HepG2 (cell line): ENCODE measurements around the gene EIF5A2. TPM values are rescaled to one million over a fixed set of nuclear protein-coding genes. Genes with fewer than 3 reads are reported as not detected.

Experiments used
- AKAP8 ChIP-seq: sonication (generic); formaldehyde crosslinking; IDR thresholded peaks from 2 replicates; pipeline ENCODE4 v1.5.1; 2020; ENCODE audit warnings: mild to moderate bottlenecking, missing genetic modification reagents
- ARID3A ChIP-seq: IDR thresholded peaks from 2 replicates; pipeline ENCODE4 v1.6.1; 2012; ENCODE audit warnings: low read depth, low read length, improper control_type of control experiment
- BRCA1 ChIP-seq: sonication (generic); formaldehyde crosslinking; IDR thresholded peaks from 2 replicates; pipeline ENCODE4 v1.4.0; 2020; ENCODE audit warnings: missing genetic modification reagents
- GATAD2A ChIP-seq: IDR thresholded peaks from 2 replicates; pipeline ENCODE4 v1.6.1; 2016
- MTERF4 ChIP-seq: sonication (generic); formaldehyde crosslinking; IDR thresholded peaks from 2 replicates; pipeline ENCODE4 v1.8.0; 2023; ENCODE audit warnings: mild to moderate bottlenecking, missing genetic modification reagents
- SIN3A ChIP-seq: IDR thresholded peaks from 2 replicates; pipeline ENCODE4 v1.6.1; 2011; ENCODE audit warnings: low read depth, mild to moderate bottlenecking, control low read depth, low read length, borderline replicate concordance
- TOE1 ChIP-seq: sonication (generic); formaldehyde crosslinking; IDR thresholded peaks from 2 replicates; pipeline ENCODE4 v1.4.0; 2020; ENCODE audit warnings: mild to moderate bottlenecking, missing genetic modification reagents
- YY1 ChIP-seq: IDR thresholded peaks from 2 replicates; pipeline ENCODE4 v1.6.1; 2011; ENCODE audit warnings: low read length, low read depth, moderate library complexity, mild to moderate bottlenecking; ENCODE audit not compliant: insufficient read depth, insufficient replicate concordance
- ZEB1 ChIP-seq: IDR thresholded peaks from 2 replicates; pipeline ENCODE4 v1.6.1; 2012; ENCODE audit warnings: mild to moderate bottlenecking, low read depth, inconsistent platforms; ENCODE audit not compliant: insufficient replicate concordance
- ZHX1 ChIP-seq: sonication (generic); formaldehyde crosslinking; IDR thresholded peaks from 2 replicates; pipeline ENCODE4 v1.8.1; 2022; ENCODE audit warnings: low read depth, mild to moderate bottlenecking, missing genetic modification reagents
- ZNF253 ChIP-seq: sonication (generic); formaldehyde crosslinking; IDR thresholded peaks from 2 replicates; pipeline ENCODE4 v1.8.0; 2022; ENCODE audit warnings: mild to moderate bottlenecking, missing genetic modification reagents, borderline replicate concordance
- ZNF275 ChIP-seq: sonication (generic); formaldehyde crosslinking; IDR thresholded peaks from 2 replicates; pipeline ENCODE4 v1.8.0; 2022; ENCODE audit warnings: missing genetic modification reagents, mild to moderate bottlenecking, inconsistent platforms, borderline replicate concordance
- ZNF33B ChIP-seq: sonication (generic); formaldehyde crosslinking; IDR thresholded peaks from 2 replicates; pipeline ENCODE4 v1.5.1; 2020; ENCODE audit warnings: mild to moderate bottlenecking, missing genetic modification reagents
- ZNF343 ChIP-seq: sonication (generic); formaldehyde crosslinking; IDR thresholded peaks from 2 replicates; pipeline ENCODE4 v1.4.0; 2020; ENCODE audit warnings: mild to moderate bottlenecking, missing genetic modification reagents
- ZNF563 ChIP-seq: sonication (generic); formaldehyde crosslinking; IDR thresholded peaks from 2 replicates; pipeline ENCODE4 v1.8.0; 2022; ENCODE audit warnings: mild to moderate bottlenecking, moderate library complexity, missing genetic modification reagents
- polyA plus RNA-seq, 8 experiments: library from polyadenylated mRNA; depleted of rRNA in 3 of 8; stranded (reverse) in 7 of 8; unstranded in 1 of 8; fragments of >200 nt; fragmentation: Illumina TruSeq in 4 of 8; extraction: Trizol in 4 of 8; gene quantifications; 2 replicates each; pipeline versions ENCODE4 v1.2.1 to v1.2.3, GENCODE V29; 2011 to 2016; ENCODE audit warnings: low read depth in 4 of 8, missing spikeins in 1 of 8, mixed read lengths in 1 of 8; ENCODE audit not compliant: insufficient read depth in 1 of 8
- total RNA-seq, 5 experiments: library from RNA; depleted of rRNA; stranded (reverse); fragments of >200 nt; fragmentation: Illumina TruSeq; extraction: Trizol; gene quantifications; 2 replicates each; pipeline ENCODE4 v1.2.3, GENCODE V29; 2016; ENCODE audit warnings: low read depth in 1 of 5
- TF ChIP-seq, protein P1 (sequence below): sonication (generic); formaldehyde crosslinking; conservative IDR thresholded peaks from 2 replicates; pipeline ENCODE4 v1.4.0; 2020; ENCODE audit warnings: missing genetic modification reagents
- TF ChIP-seq, protein P2 (sequence below): sonication (generic); formaldehyde crosslinking; IDR thresholded peaks from 2 replicates; pipeline ENCODE4 v1.5.0; 2020; ENCODE audit warnings: missing genetic modification reagents, mild to moderate bottlenecking, borderline replicate concordance

Gene EIF5A2
- total and polyA plus RNA-seq, 2 of the 13 experiments (the other 11 are each of a cell fraction or from before 2014, with no cell fraction given): 3.5 to 9.4 TPM

- TF ChIP-seq ARID3A (peak; percentile 74; the same call in 1 of the 2 replicates), MTERF4 (no peak), BRCA1 (CRISPR knock-in tag) (peak; percentile 44; the same call in 1 of the 2 replicates), ZNF563 (CRISPR knock-in tag) (peak; percentile 54; the same call in 1 of the 2 replicates), ZNF33B (CRISPR knock-in tag) (no peak), YY1 (peak; percentile 92), GATAD2A (CRISPR knock-in tag) (peak; percentile 65), ZHX1 (no peak; the same call in 1 of the 2 replicates), ZNF343 (CRISPR knock-in tag) (peak; percentile 83), TOE1 (CRISPR knock-in tag) (no peak), ZNF253 (CRISPR knock-in tag) (no peak), ZEB1 (peak; percentile 58), ZNF275 (CRISPR knock-in tag) (peak; percentile 80; the same call in 1 of the 2 replicates), SIN3A (peak; percentile 82; the same call in 1 of the 2 replicates), AKAP8 (CRISPR knock-in tag) (no peak)
- TF ChIP-seq, protein P1, sequence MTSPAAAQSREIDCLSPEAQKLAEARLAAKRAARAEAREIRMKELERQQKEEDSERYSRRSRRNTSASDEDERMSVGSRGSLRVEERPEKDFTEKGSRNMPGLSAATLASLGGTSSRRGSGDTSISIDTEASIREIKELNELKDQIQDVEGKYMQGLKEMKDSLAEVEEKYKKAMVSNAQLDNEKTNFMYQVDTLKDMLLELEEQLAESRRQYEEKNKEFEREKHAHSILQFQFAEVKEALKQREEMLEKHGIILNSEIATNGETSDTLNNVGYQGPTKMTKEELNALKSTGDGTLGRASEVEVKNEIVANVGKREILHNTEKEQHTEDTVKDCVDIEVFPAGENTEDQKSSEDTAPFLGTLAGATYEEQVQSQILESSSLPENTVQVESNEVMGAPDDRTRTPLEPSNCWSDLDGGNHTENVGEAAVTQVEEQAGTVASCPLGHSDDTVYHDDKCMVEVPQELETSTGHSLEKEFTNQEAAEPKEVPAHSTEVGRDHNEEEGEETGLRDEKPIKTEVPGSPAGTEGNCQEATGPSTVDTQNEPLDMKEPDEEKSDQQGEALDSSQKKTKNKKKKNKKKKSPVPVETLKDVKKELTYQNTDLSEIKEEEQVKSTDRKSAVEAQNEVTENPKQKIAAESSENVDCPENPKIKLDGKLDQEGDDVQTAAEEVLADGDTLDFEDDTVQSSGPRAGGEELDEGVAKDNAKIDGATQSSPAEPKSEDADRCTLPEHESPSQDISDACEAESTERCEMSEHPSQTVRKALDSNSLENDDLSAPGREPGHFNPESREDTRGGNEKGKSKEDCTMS (CRISPR knock-in tag): no peak
- TF ChIP-seq, protein P2, sequence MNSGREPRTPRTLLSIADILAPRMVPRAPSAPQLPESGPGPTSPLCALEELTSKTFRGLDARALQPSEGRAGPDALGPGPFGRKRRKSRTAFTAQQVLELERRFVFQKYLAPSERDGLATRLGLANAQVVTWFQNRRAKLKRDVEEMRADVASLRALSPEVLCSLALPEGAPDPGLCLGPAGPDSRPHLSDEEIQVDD: no peak
Measured at GRCh38 chr3:170869645-170870593, 38.5 kb downstream of the EIF5A2 start, which contains the start of gene RPL22L1 (continued).
